ENCODE data around the gene EEF1G. TPM values are rescaled to one million over a fixed set of nuclear protein-coding genes. Genes with fewer than 3 reads are reported as not detected.

EEF1G gene
- total and polyA plus RNA-seq, 9 of the 15 experiments (the other 6 are each of a cell fraction or from before 2014, with no cell fraction given): 985 to 2,349 (median 2,035) TPM

- TF ChIP-seq CHD7 (IDR thresholded peaks at IDR 0.05; ENCODE audit: low read depth, low read length): no peak
- peak; percentile 60 for TF ChIP-seq LEF1 (IDR thresholded peaks at IDR 0.05)
- TF ChIP-seq RCOR1 (IDR thresholded peaks at IDR 0.05; ENCODE audit: borderline replicate concordance in 1 of 2, low read depth in 2 of 2, low read length in 2 of 2): peak; percentile 32 to 72; a peak in 2 of 4 replicates
- TF ChIP-seq ZNF347 (CRISPR knock-in tag; IDR thresholded peaks at IDR 0.05; ENCODE audit: low read depth): no peak
- peak; percentile 79 for TF ChIP-seq EP400 (IDR thresholded peaks at IDR 0.05)
- TF ChIP-seq NR3C1 (CRISPR knock-in tag; IDR thresholded peaks at IDR 0.05): no peak
- no peak for TF ChIP-seq CHD1 (IDR thresholded peaks at IDR 0.05; ENCODE audit: low read length)
- peak in 1 of 2 experiments; percentile 53; a peak in 1 of 4 replicates for TF ChIP-seq ZMIZ1 (IDR thresholded peaks at IDR 0.05; ENCODE audit: low read depth in 2 of 2, low read length in 2 of 2)
- peak; percentile 88 for TF ChIP-seq DPF2 (IDR thresholded peaks at IDR 0.05)
- TF ChIP-seq HDGF (IDR thresholded peaks at IDR 0.05): peak; percentile 99; the same call in 1 of the 2 replicates
- TF ChIP-seq TEAD4 (IDR thresholded peaks at IDR 0.05; ENCODE audit: low read length): no peak
- no peak for TF ChIP-seq TEAD4 (CRISPR knock-in tag; IDR thresholded peaks at IDR 0.05; ENCODE audit: borderline replicate concordance)
- peak; percentile 41 for TF ChIP-seq HMGN3 (IDR thresholded peaks at IDR 0.05; ENCODE audit: borderline replicate concordance, extremely low read depth, insufficient read length, low read depth, low read length)
- TF ChIP-seq SMARCA5 (IDR thresholded peaks at IDR 0.05): peak; percentile 1
Observed at GRCh38 chr11:62553080-62553838, 20.4 kb downstream of the EEF1G start (continued).

Data from K562 (cell line).